ENCODE measurements around the gene WDR87.

The WDR87 gene

GRCh38 chr19:37905946-37906868 lies at the start of gene WDR87:
Gene WDR87 (minus strand): TSS chr19:37906594. CDS start chr19:37898239, 8,355 bp downstream.
- peaks cover 5% of the 10 kb centered on the region; the same call in 1 of the 2 replicates for H3F3A ChIP-seq (ENCODE audit: insufficient read depth, low read length)
- H3K4me2 ChIP-seq (ENCODE audit: low read depth, low read length): peak within 1 kb of the TSS; percentile 82
- H3K9ac ChIP-seq (ENCODE audit: low read length): peak within 1 kb of the TSS; percentile 68
- peak within 1 kb of the TSS; percentile 100 for H2AFZ ChIP-seq (ENCODE audit: low read length)
- H3K4me1 ChIP-seq (ENCODE audit: low read length): peaks cover 7% of the 10 kb centered on the region
- H3K27ac ChIP-seq (ENCODE audit: low read length): peak within 1 kb of the TSS; percentile 19; the same call in 1 of the 2 replicates
- no peak for TF ChIP-seq CTCF (IDR thresholded peaks at IDR 0.05; ENCODE audit: low read length)
- no peak for TF ChIP-seq EZH2 (optimal IDR thresholded peaks at IDR 0.05; ENCODE audit: low read depth, low read length)
- no peak for TF ChIP-seq EZH2phosphoT487 (IDR thresholded peaks at IDR 0.05; ENCODE audit: low read length)
- peaks cover 32% of the 10 kb centered on the region for H3K79me2 ChIP-seq (ENCODE audit: low read length)
- no peaks in the 10 kb centered on the region for H3K27me3 ChIP-seq (replicated peaks; ENCODE audit: insufficient read depth, low read length)
- H3K4me3 ChIP-seq (ENCODE audit: low read length): peak within 1 kb of the TSS; percentile 92
- no peaks in the 10 kb centered on the region for H3K9me2 ChIP-seq (replicated peaks; ENCODE audit: insufficient read depth, low read length)
- H3K36me3 ChIP-seq (replicated peaks; ENCODE audit: insufficient read depth, low read length): no peaks in the 10 kb centered on the region
- H3K9me3 ChIP-seq (replicated peaks; ENCODE audit: insufficient read depth, low read length): no peaks in the 10 kb centered on the region
- DNase-seq: peak; percentile 44
- no peaks in the 10 kb centered on the region for H4K20me1 ChIP-seq (ENCODE audit: insufficient read depth, low read length)

GRCh38 chr19:37955986-37956385 lies 49.6 kb upstream of the WDR87 start:
- no peaks in the 10 kb centered on the region for H3K9me2 ChIP-seq (replicated peaks; ENCODE audit: insufficient read depth, low read length)
- no peak overlapping the region for H2AFZ ChIP-seq (ENCODE audit: low read length)
- no peaks in the 10 kb centered on the region for H3K36me3 ChIP-seq (replicated peaks; ENCODE audit: insufficient read depth, low read length)
- no peaks in the 10 kb centered on the region for H3K27me3 ChIP-seq (replicated peaks; ENCODE audit: insufficient read depth, low read length)
- peaks cover 14% of the 10 kb centered on the region for H3K4me1 ChIP-seq (ENCODE audit: low read length)
- H4K20me1 ChIP-seq (ENCODE audit: insufficient read depth, low read length): no peaks in the 10 kb centered on the region
- no peak overlapping the region for H3K9ac ChIP-seq (ENCODE audit: low read length)
- H3K9me3 ChIP-seq (replicated peaks; ENCODE audit: insufficient read depth, low read length): no peaks in the 10 kb centered on the region
- no peak overlapping the region for H3K27ac ChIP-seq (ENCODE audit: low read length)
- H3F3A ChIP-seq (ENCODE audit: insufficient read depth, low read length): no peaks in the 10 kb centered on the region; the same call in 1 of the 2 replicates
- DNase-seq: no peak
- H3K79me2 ChIP-seq (ENCODE audit: low read length): peaks cover 8% of the 10 kb centered on the region
- no peak for TF ChIP-seq CTCF (IDR thresholded peaks at IDR 0.05; ENCODE audit: low read length)
- no peak for TF ChIP-seq EZH2phosphoT487 (IDR thresholded peaks at IDR 0.05; ENCODE audit: low read length)
- TF ChIP-seq EZH2 (optimal IDR thresholded peaks at IDR 0.05; ENCODE audit: low read depth, low read length): no peak
- H3K4me2 ChIP-seq (ENCODE audit: low read depth, low read length): no peak overlapping the region
- no peak overlapping the region for H3K4me3 ChIP-seq (ENCODE audit: low read length)

- DNase-seq: no peak
Observed at GRCh38 chr19:37954421-37954874, 48.1 kb upstream of the WDR87 start.

More at GRCh38 chr19:37954421-37954874, 48.1 kb upstream of the WDR87 start:
- no peaks in the 10 kb centered on the region for H3K27me3 ChIP-seq (replicated peaks; ENCODE audit: insufficient read depth, low read length)
- no peaks in the 10 kb centered on the region; the same call in 1 of the 2 replicates for H3F3A ChIP-seq (ENCODE audit: insufficient read depth, low read length)
- no peak overlapping the region for H3K4me3 ChIP-seq (ENCODE audit: low read length)
- H3K4me1 ChIP-seq (ENCODE audit: low read length): peaks cover 9% of the 10 kb centered on the region
- H3K36me3 ChIP-seq (replicated peaks; ENCODE audit: insufficient read depth, low read length): no peaks in the 10 kb centered on the region
- no peaks in the 10 kb centered on the region for H3K9me2 ChIP-seq (replicated peaks; ENCODE audit: insufficient read depth, low read length)
- TF ChIP-seq EZH2phosphoT487 (IDR thresholded peaks at IDR 0.05; ENCODE audit: low read length) (no peak), EZH2 (optimal IDR thresholded peaks at IDR 0.05; ENCODE audit: low read depth, low read length) (no peak), CTCF (IDR thresholded peaks at IDR 0.05; ENCODE audit: low read length) (no peak)
- H3K27ac ChIP-seq (ENCODE audit: low read length): no peak overlapping the region
- no peak overlapping the region for H3K4me2 ChIP-seq (ENCODE audit: low read depth, low read length)
- peaks cover 4% of the 10 kb centered on the region; the same call in 1 of the 2 replicates for H3K79me2 ChIP-seq (ENCODE audit: low read length)
- H3K9me3 ChIP-seq (replicated peaks; ENCODE audit: insufficient read depth, low read length): no peaks in the 10 kb centered on the region
- H3K9ac ChIP-seq (ENCODE audit: low read length): no peak overlapping the region
- H2AFZ ChIP-seq (ENCODE audit: low read length): no peak overlapping the region
- H4K20me1 ChIP-seq (ENCODE audit: insufficient read depth, low read length): no peaks in the 10 kb centered on the region
